AG04449 (cell line): Measurements from ENCODE around the gene MBD2.

ENCODE experiments used
- CTCF ChIA-PET: fragments of 350-600 bp; formaldehyde crosslinking; extraction: SDS; loops from one replicate; lab custom pipeline; 2021; ENCODE audit warnings: antibody characterized with exemption; lab: Yijun Ruan, JAX
- POLR2A ChIA-PET: fragments of 400-600, 350-600 bp; formaldehyde crosslinking; extraction: SDS; loops from one replicate; lab custom pipeline; 2020; ENCODE audit warnings: antibody characterized with exemption, inconsistent platforms; lab: Yijun Ruan, JAX
- DNase-seq: peaks from one replicate; pipeline ENCODE4 v3.0.0-alpha.2; 2010; ENCODE audit warnings: low read depth, low spot score
- H3K4me3 ChIP-seq: 2 replicates; pipeline ENCODE4 v1.5.1; 2011; ENCODE audit warnings: low read depth, mild to moderate bottlenecking, control low read depth, low read length
- CTCF ChIP-seq: IDR thresholded peaks from one replicate; pipeline ENCODE4 v1.5.1; 2011; ENCODE audit warnings: mild to moderate bottlenecking, moderate library complexity, low read length, control low read depth, inconsistent platforms; ENCODE audit not compliant: insufficient read depth; ENCODE audit errors: missing control alignments

The MBD2 gene

GRCh38 chr18:54183390-54183789, 41.1 kb downstream of the MBD2 start:
- POLR2A ChIA-PET, result interaction anchor here (1.2 kb wide), 1 partner anchor 15 kb away, joined by 4 read pairs; no protein-coding TSS in a partner anchor
- CTCF ChIA-PET, result interaction anchor here (1.3 kb wide), 1 partner anchor 148 kb away, joined by 3 read pairs; no protein-coding TSS in a partner anchor
- no peak for TF ChIP-seq CTCF
- no peak overlapping the region for H3K4me3 ChIP-seq
- no peak for DNase-seq

GRCh38 chr18:54181856-54182602, 42.4 kb downstream of the MBD2 start:
- POLR2A ChIA-PET, result no interaction called here
- no peak for TF ChIP-seq CTCF
- no peak for DNase-seq
- no peak overlapping the region for H3K4me3 ChIP-seq
- CTCF ChIA-PET, result no interaction called here

- DNase-seq, result no peak
- ChIA-PET CTCF (no interaction called here), POLR2A (no interaction called here)
- no peak for TF ChIP-seq CTCF
- H3K4me3 ChIP-seq, result no peak overlapping the region
Measured at GRCh38 chr18:54173980-54174630, 50.4 kb downstream of the MBD2 start.

GRCh38 chr18:54173250-54173649, 51.2 kb downstream of the MBD2 start:
- no peak for TF ChIP-seq CTCF
- H3K4me3 ChIP-seq, result no peak overlapping the region
- no peak for DNase-seq
- ChIA-PET POLR2A (no interaction called here), CTCF (no interaction called here)

- CTCF ChIA-PET, result no interaction called here
- no peak for TF ChIP-seq CTCF
- no peak for DNase-seq
- POLR2A ChIA-PET, result no interaction called here
- H3K4me3 ChIP-seq, result no peak overlapping the region
Measured at GRCh38 chr18:54169431-54170403, 54.8 kb downstream of the MBD2 start.
